Measurements from ENCODE around the gene HAPLN2. TPM values are rescaled to one million over a fixed set of nuclear protein-coding genes. Genes with fewer than 3 reads are reported as not detected.

The HAPLN2 gene
- total and polyA plus RNA-seq, 2 of the 4 experiments (the other 2 are of a cell fraction) = not detected

DNA sequence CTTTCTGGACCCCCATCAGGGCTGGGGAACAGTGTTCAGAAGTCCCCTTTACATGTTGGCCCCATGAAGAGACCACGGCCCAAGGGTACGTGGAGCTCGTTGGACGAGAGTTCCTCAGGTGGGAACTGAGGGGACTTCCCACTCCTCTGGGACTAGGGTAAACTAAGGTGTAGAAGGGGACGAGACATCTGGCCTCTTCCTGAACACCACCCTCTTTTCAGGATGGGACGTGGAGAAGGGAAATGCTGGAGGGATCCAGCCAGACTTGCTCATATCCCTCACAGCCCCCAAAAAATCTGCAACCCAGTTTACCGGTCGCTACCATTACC lies 25.6 kb upstream of the HAPLN2 start:
- no peak for DNase-seq
- peaks cover 11 to 41% of the 10 kb centered on the region in 2 experiments for H3K79me1 ChIP-seq (ENCODE audit: low read depth in 1 of 2, low read length in 2 of 2)
- no peaks in the 10 kb centered on the region for H4K20me1 ChIP-seq (ENCODE audit: insufficient read depth, low read length)
- no peak overlapping the region for H2AK5ac ChIP-seq (ENCODE audit: low read depth, low read length)
- no peak overlapping the region for H3K4me2 ChIP-seq (ENCODE audit: low read depth, low read length)
- no peaks in the 10 kb centered on the region for H3K9me3 ChIP-seq (ENCODE audit: control insufficient read depth, insufficient read depth, low read length)
- no peak overlapping the region for H2AK9ac ChIP-seq (replicated peaks; ENCODE audit: low read depth, low read length, poor library complexity)
- no peak overlapping the region for H3K18ac ChIP-seq (ENCODE audit: low read depth, low read length)
- peaks cover 10% of the 10 kb centered on the region for H3K9me1 ChIP-seq (ENCODE audit: insufficient read depth, low read length)
- H3K9ac ChIP-seq (ENCODE audit: low read depth, low read length) = no peak overlapping the region
- peaks cover 3% of the 10 kb centered on the region; the same call in 1 of the 2 replicates for H3K4me1 ChIP-seq (ENCODE audit: control insufficient read depth, insufficient read depth, low read length)
- no peak overlapping the region for H2BK5ac ChIP-seq (ENCODE audit: low read depth, low read length, poor library complexity, severe bottlenecking)
- peaks cover 33% of the 10 kb centered on the region for H3K36me3 ChIP-seq (ENCODE audit: control insufficient read depth, insufficient read depth, low read length)
- H3K4ac ChIP-seq (ENCODE audit: low read depth, low read length) = no peak overlapping the region
- H2AFZ ChIP-seq (replicated peaks; ENCODE audit: low read length, poor library complexity) = no peak overlapping the region
- no CpG with 5 or more reads among the region's 8 CpGs for WGBS, 2 experiments (ENCODE audit: extremely low coverage in 2 of 2, insufficient read length in 1 of 2)
- no peak overlapping the region for H3K14ac ChIP-seq (replicated peaks; ENCODE audit: low read depth, low read length)
- no peak overlapping the region for H3K27ac ChIP-seq (ENCODE audit: insufficient read depth, low read length)
- H3K56ac ChIP-seq (ENCODE audit: extremely low read depth, insufficient read depth, low read length) = no peak overlapping the region
- ChIA-PET POLR2A (ENCODE audit: unreplicated experiment) (no interaction called here), CTCF (no interaction called here)
- no peak overlapping the region for H2BK120ac ChIP-seq (ENCODE audit: low read depth, low read length)
- no TSS peak for BruUV-seq (replicated peaks)
- TF ChIP-seq MAZ (IDR thresholded peaks at IDR 0.05; ENCODE audit: borderline replicate concordance, low read depth, low read length) = no peak
- no peak for TF ChIP-seq SMC3 (IDR thresholded peaks at IDR 0.05; ENCODE audit: low read depth, low read length)
- no peak for TF ChIP-seq RAD21 (IDR thresholded peaks at IDR 0.05; ENCODE audit: low read length)
- no peak for TF ChIP-seq MAFK (IDR thresholded peaks at IDR 0.05; ENCODE audit: low read depth, low read length)
- no peak for TF ChIP-seq POLR2A (IDR thresholded peaks at IDR 0.05; ENCODE audit: low read depth, low read length)
- no peak for TF ChIP-seq CHD1 (IDR thresholded peaks at IDR 0.05; ENCODE audit: low read depth, low read length)
- TF ChIP-seq NFE2L2 (IDR thresholded peaks at IDR 0.05; ENCODE audit: low read depth, low read length) = no peak
- TF ChIP-seq, protein P1, sequence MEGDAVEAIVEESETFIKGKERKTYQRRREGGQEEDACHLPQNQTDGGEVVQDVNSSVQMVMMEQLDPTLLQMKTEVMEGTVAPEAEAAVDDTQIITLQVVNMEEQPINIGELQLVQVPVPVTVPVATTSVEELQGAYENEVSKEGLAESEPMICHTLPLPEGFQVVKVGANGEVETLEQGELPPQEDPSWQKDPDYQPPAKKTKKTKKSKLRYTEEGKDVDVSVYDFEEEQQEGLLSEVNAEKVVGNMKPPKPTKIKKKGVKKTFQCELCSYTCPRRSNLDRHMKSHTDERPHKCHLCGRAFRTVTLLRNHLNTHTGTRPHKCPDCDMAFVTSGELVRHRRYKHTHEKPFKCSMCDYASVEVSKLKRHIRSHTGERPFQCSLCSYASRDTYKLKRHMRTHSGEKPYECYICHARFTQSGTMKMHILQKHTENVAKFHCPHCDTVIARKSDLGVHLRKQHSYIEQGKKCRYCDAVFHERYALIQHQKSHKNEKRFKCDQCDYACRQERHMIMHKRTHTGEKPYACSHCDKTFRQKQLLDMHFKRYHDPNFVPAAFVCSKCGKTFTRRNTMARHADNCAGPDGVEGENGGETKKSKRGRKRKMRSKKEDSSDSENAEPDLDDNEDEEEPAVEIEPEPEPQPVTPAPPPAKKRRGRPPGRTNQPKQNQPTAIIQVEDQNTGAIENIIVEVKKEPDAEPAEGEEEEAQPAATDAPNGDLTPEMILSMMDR (conservative IDR thresholded peaks at IDR 0.05; ENCODE audit: low read depth, low read length) = no peak
- TF ChIP-seq BHLHE40 (IDR thresholded peaks at IDR 0.05; ENCODE audit: low read depth, low read length) = no peak
- no peak for TF ChIP-seq RFX5 (IDR thresholded peaks at IDR 0.05; ENCODE audit: low read depth, low read length)
- TF ChIP-seq FOS (IDR thresholded peaks at IDR 0.05; ENCODE audit: low read depth, low read length) = no peak
- TF ChIP-seq CEBPB (IDR thresholded peaks at IDR 0.05; ENCODE audit: low read depth, low read length) = no peak
- no peak for TF ChIP-seq RCOR1 (IDR thresholded peaks at IDR 0.05; ENCODE audit: insufficient replicate concordance, low read length)
- TF ChIP-seq MXI1 (IDR thresholded peaks at IDR 0.05; ENCODE audit: borderline replicate concordance, low read depth, low read length) = no peak
- TF ChIP-seq, protein P2, sequence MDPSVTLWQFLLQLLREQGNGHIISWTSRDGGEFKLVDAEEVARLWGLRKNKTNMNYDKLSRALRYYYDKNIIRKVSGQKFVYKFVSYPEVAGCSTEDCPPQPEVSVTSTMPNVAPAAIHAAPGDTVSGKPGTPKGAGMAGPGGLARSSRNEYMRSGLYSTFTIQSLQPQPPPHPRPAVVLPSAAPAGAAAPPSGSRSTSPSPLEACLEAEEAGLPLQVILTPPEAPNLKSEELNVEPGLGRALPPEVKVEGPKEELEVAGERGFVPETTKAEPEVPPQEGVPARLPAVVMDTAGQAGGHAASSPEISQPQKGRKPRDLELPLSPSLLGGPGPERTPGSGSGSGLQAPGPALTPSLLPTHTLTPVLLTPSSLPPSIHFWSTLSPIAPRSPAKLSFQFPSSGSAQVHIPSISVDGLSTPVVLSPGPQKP (IDR thresholded peaks at IDR 0.05; ENCODE audit: borderline replicate concordance, low read depth, low read length) = no peak
- TF ChIP-seq, protein P3, sequence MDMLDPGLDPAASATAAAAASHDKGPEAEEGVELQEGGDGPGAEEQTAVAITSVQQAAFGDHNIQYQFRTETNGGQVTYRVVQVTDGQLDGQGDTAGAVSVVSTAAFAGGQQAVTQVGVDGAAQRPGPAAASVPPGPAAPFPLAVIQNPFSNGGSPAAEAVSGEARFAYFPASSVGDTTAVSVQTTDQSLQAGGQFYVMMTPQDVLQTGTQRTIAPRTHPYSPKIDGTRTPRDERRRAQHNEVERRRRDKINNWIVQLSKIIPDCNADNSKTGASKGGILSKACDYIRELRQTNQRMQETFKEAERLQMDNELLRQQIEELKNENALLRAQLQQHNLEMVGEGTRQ (IDR thresholded peaks at IDR 0.05; ENCODE audit: low read depth, low read length) = no peak
- no peak overlapping the region for H2BK20ac ChIP-seq (ENCODE audit: low read depth, low read length)
- no peak overlapping the region for H3K4me3 ChIP-seq (ENCODE audit: insufficient read depth, low read depth, low read length)
- no peak overlapping the region for H3K23ac ChIP-seq (ENCODE audit: low read depth, low read length)
- in situ Hi-C loops (cut with MboI; ENCODE audit: low sequenced_read_pairs) = no loop called here
- H4K5ac ChIP-seq (ENCODE audit: low read depth, low read length) = no peak overlapping the region
- no peak overlapping the region for H2BK15ac ChIP-seq (ENCODE audit: low read depth, low read length)
- no peak overlapping the region for H4K8ac ChIP-seq (ENCODE audit: low read depth in 2 of 2, low read length in 2 of 2)
- no peak for ATAC-seq (ENCODE audit: low read depth)
- dilution Hi-C loops (cut with HindIII; ENCODE audit: low sequenced_read_pairs, unreplicated experiment) = no loop called here
- H3K27me3 ChIP-seq (ENCODE audit: control insufficient read depth, insufficient read depth, low read length) = no peaks in the 10 kb centered on the region
- intact Hi-C loops (cut with micrococcal nuclease) = loop anchor here (5.0 kb wide), 1 partner anchor 111 kb away; no protein-coding TSS in a partner anchor
- H4K91ac ChIP-seq (ENCODE audit: insufficient read depth, low read depth, low read length) = no peak overlapping the region

Measured in IMR-90 (cell line).